ENCODE measurements around the gene CHCHD4. TPM values are rescaled to one million over a fixed set of nuclear protein-coding genes. Genes with fewer than 3 reads are reported as not detected.
A peak's percentile ranks its signal among the peaks of the same experiment; 100 is the strongest.
"Not testable (repeated sequence)": the region's sequence is repeated elsewhere in the genome, so short reads cannot be mapped to it uniquely, and the experiment has no call there.

The CHCHD4 gene
- total and polyA plus RNA-seq, 2 experiments from 2014 or later, result 31.1 to 39.2 TPM

- TF ChIP-seq REST (IDR thresholded peaks at IDR 0.05; ENCODE audit: unreplicated experiment), result no peak
- no peak for TF ChIP-seq STAT1 (IDR thresholded peaks at IDR 0.05; ENCODE audit: unreplicated experiment)
- TF ChIP-seq POLR2AphosphoS5 (IDR thresholded peaks at IDR 0.05; ENCODE audit: low read depth), result no peak
- TF ChIP-seq NANOG (IDR thresholded peaks at IDR 0.05; ENCODE audit: borderline replicate concordance), result no peak
- no peak for TF ChIP-seq ZNF114 (CRISPR knock-in tag; IDR thresholded peaks at IDR 0.05)
Observed at GRCh38 chr3:14122301-14122700, 2.4 kb downstream of the CHCHD4 start (continued).

DNA sequence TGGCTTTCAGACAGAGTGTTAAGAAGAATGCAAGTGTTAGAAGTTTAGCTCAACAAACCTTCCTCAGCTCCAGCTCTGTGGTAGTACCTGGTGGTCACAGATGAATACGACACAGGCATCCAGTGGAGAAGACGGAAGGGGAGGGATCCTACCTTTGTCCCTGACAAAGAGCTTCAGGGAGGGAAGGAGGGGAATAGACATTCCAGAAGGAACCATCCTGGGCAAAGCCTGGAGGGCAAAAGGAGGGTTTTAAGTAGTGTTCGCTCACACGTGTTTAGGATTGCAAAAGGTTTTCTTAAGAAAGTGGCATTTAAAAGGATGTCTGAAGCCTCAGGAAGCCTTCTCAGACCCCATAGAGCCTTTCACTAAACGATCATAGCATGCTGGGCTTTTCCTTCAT is 2.8 kb downstream of the CHCHD4 start:
- Mint-ChIP-seq H3K36me3 (ENCODE audit: low read depth) (peaks cover 30% of the 10 kb centered on the region), H3K4me3 (peak overlapping the region; percentile 30; the same call in 1 of the 3 replicates), H3K4me1 (peaks cover 44% of the 10 kb centered on the region), H3K9me3 (peaks cover 9% of the 10 kb centered on the region), H3K27ac (no peak overlapping the region), H3K27me3 (ENCODE audit: insufficient read depth, low read depth, poor library complexity) (peaks cover 22% of the 10 kb centered on the region)
- TF ChIP-seq STAT1 (IDR thresholded peaks at IDR 0.05; ENCODE audit: unreplicated experiment) (no peak), CREB1 (CRISPR knock-in tag; IDR thresholded peaks at IDR 0.05; ENCODE audit: low read depth) (no peak), ZNF331 (CRISPR knock-in tag; IDR thresholded peaks at IDR 0.05; ENCODE audit: low read depth) (no peak)
- TF ChIP-seq, protein P1, sequence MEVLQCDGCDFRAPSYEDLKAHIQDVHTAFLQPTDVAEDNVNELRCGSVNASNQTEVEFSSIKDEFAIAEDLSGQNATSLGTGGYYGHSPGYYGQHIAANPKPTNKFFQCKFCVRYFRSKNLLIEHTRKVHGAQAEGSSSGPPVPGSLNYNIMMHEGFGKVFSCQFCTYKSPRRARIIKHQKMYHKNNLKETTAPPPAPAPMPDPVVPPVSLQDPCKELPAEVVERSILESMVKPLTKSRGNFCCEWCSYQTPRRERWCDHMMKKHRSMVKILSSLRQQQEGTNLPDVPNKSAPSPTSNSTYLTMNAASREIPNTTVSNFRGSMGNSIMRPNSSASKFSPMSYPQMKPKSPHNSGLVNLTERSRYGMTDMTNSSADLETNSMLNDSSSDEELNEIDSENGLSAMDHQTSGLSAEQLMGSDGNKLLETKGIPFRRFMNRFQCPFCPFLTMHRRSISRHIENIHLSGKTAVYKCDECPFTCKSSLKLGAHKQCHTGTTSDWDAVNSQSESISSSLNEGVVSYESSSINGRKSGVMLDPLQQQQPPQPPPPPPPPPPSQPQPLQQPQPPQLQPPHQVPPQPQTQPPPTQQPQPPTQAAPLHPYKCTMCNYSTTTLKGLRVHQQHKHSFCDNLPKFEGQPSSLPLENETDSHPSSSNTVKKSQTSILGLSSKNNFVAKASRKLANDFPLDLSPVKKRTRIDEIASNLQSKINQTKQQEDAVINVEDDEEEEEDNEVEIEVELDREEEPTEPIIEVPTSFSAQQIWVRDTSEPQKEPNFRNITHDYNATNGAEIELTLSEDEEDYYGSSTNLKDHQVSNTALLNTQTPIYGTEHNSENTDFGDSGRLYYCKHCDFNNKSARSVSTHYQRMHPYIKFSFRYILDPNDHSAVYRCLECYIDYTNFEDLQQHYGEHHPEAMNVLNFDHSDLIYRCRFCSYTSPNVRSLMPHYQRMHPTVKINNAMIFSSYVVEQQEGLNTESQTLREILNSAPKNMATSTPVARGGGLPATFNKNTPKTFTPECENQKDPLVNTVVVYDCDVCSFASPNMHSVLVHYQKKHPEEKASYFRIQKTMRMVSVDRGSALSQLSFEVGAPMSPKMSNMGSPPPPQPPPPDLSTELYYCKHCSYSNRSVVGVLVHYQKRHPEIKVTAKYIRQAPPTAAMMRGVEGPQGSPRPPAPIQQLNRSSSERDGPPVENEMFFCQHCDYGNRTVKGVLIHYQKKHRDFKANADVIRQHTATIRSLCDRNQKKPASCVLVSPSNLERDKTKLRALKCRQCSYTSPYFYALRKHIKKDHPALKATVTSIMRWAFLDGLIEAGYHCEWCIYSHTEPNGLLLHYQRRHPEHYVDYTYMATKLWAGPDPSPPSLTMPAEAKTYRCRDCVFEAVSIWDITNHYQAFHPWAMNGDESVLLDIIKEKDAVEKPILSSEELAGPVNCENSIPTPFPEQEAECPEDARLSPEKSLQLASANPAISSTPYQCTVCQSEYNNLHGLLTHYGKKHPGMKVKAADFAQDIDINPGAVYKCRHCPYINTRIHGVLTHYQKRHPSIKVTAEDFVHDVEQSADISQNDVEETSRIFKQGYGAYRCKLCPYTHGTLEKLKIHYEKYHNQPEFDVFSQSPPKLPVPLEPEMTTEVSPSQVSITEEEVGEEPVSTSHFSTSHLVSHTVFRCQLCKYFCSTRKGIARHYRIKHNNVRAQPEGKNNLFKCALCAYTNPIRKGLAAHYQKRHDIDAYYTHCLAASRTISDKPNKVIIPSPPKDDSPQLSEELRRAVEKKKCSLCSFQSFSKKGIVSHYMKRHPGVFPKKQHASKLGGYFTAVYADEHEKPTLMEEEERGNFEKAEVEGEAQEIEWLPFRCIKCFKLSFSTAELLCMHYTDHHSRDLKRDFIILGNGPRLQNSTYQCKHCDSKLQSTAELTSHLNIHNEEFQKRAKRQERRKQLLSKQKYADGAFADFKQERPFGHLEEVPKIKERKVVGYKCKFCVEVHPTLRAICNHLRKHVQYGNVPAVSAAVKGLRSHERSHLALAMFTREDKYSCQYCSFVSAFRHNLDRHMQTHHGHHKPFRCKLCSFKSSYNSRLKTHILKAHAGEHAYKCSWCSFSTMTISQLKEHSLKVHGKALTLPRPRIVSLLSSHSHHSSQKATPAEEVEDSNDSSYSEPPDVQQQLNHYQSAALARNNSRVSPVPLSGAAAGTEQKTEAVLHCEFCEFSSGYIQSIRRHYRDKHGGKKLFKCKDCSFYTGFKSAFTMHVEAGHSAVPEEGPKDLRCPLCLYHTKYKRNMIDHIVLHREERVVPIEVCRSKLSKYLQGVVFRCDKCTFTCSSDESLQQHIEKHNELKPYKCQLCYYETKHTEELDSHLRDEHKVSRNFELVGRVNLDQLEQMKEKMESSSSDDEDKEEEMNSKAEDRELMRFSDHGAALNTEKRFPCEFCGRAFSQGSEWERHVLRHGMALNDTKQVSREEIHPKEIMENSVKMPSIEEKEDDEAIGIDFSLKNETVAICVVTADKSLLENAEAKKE (CRISPR knock-in tag; IDR thresholded peaks at IDR 0.05), result peak; percentile 56; the same call in 1 of the 2 replicates
- TF ChIP-seq, protein P2, sequence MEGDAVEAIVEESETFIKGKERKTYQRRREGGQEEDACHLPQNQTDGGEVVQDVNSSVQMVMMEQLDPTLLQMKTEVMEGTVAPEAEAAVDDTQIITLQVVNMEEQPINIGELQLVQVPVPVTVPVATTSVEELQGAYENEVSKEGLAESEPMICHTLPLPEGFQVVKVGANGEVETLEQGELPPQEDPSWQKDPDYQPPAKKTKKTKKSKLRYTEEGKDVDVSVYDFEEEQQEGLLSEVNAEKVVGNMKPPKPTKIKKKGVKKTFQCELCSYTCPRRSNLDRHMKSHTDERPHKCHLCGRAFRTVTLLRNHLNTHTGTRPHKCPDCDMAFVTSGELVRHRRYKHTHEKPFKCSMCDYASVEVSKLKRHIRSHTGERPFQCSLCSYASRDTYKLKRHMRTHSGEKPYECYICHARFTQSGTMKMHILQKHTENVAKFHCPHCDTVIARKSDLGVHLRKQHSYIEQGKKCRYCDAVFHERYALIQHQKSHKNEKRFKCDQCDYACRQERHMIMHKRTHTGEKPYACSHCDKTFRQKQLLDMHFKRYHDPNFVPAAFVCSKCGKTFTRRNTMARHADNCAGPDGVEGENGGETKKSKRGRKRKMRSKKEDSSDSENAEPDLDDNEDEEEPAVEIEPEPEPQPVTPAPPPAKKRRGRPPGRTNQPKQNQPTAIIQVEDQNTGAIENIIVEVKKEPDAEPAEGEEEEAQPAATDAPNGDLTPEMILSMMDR (conservative IDR thresholded peaks at IDR 0.05; ENCODE audit: low read depth in 2 of 2), result no peak
- Histone ChIP-seq H3K4me2 (no peak overlapping the region), H3F3A (replicated peaks; ENCODE audit: low read depth) (no peaks in the 10 kb centered on the region), H3K36me3 (ENCODE audit: insufficient read depth) (no peaks in the 10 kb centered on the region), H3K27ac (ENCODE audit: low read depth) (no peak overlapping the region), H4K20me1 (replicated peaks; ENCODE audit: insufficient read depth) (peaks cover 12% of the 10 kb centered on the region), H3K9me2 (ENCODE audit: insufficient read depth) (no peaks in the 10 kb centered on the region), H3K27me3 (ENCODE audit: insufficient read depth) (no peaks in the 10 kb centered on the region), H3K4me1 (ENCODE audit: insufficient read depth) (peaks cover 24% of the 10 kb centered on the region), H3K4me3 (no peak overlapping the region), H3K79me2 (replicated peaks; ENCODE audit: insufficient read depth) (peaks cover 43% of the 10 kb centered on the region), H2AFZ (no peak overlapping the region)
- DNase-seq (ENCODE audit: low spot score) (peak; percentile 16), ATAC-seq (no peak)

DNA sequence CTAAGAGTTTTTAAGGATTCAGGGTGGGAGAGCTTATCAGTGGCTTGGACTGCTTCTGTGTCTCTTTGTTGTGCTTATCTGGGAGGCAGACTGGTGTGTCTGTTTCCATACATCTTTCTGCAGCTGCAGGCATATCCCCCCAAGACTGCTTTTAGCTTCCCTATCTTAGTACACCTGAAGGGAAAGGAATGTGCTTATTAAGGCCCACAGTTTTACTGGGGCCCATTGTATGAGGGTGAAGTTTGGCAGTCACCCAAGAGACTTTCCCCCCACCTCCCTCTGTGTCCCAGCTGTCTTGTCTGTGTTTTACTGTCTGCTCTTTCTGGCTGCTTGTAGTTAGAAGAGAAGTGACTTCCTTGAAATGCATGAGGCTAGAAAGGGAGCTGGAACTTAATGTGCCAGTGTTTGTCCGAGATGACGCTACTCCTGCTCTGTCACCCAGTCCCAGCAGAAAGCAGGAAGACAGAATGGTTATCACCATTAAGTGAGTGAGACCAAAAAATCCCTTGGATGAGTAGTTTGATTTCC is 3.7 kb downstream of the CHCHD4 start:
- not testable (repeated sequence) for ATAC-seq, H3K27ac Mint-ChIP-seq

More for the DNA sequence above, 3.7 kb downstream of the CHCHD4 start:
- H3K4me3 Mint-ChIP-seq; H3K36me3 ChIP-seq (ENCODE audit: insufficient read depth); H3K27me3 ChIP-seq (ENCODE audit: insufficient read depth); H3K4me2 ChIP-seq; H3K27ac ChIP-seq (ENCODE audit: low read depth); H2AFZ ChIP-seq; H4K20me1 ChIP-seq (replicated peaks; ENCODE audit: insufficient read depth); H3K9me2 ChIP-seq (ENCODE audit: insufficient read depth); H3K9me3 Mint-ChIP-seq; H3F3A ChIP-seq (replicated peaks; ENCODE audit: low read depth); H3K4me3 ChIP-seq; DNase-seq (ENCODE audit: low spot score): not testable (repeated sequence)
- peaks cover 21% of the 10 kb centered on the region for H3K27me3 Mint-ChIP-seq (ENCODE audit: insufficient read depth, low read depth, poor library complexity)
- H3K4me1 Mint-ChIP-seq, result peaks cover 39% of the 10 kb centered on the region
- peaks cover 34% of the 10 kb centered on the region for H3K79me2 ChIP-seq (replicated peaks; ENCODE audit: insufficient read depth)
- peaks cover 30% of the 10 kb centered on the region for H3K36me3 Mint-ChIP-seq (ENCODE audit: low read depth)
- peaks cover 17% of the 10 kb centered on the region for H3K4me1 ChIP-seq (ENCODE audit: insufficient read depth)

Measured in GM23338 (cell line).